H1 (cell line): ENCODE measurements around the gene ORC5. TPM values are rescaled to one million over a fixed set of nuclear protein-coding genes. Genes with fewer than 3 reads are reported as not detected.

ENCODE experiments used
- CTCF ChIA-PET: fragments of 300-600 bp; sonication (Branson Sonifier 250); formaldehyde crosslinking; loops from one replicate; lab custom pipeline; 2021; ENCODE audit not compliant: partially characterized antibody; lab: Charles Lee
- POLR2A ChIA-PET: fragments of 300-600 bp; sonication (Branson Sonifier 250); formaldehyde crosslinking; loops from one replicate; lab custom pipeline; 2021; ENCODE audit warnings: inconsistent platforms; ENCODE audit not compliant: partially characterized antibody; lab: Charles Lee
- DNase-seq, 2 experiments: peaks; one replicate each; pipeline versions ENCODE4 v3.0.0 to v3.0.0-alpha.2; 2010 to 2022; ENCODE audit warnings: low spot score in 2 of 2, low read depth in 1 of 2, mixed read lengths in 1 of 2
- FAIRE-seq: peaks from 2 replicates; lab custom pipeline; 2011; peaks lifted over from hg19 to GRCh38; lab: Jason Lieb, UNC
- H2AFZ ChIP-seq: 2 replicates; pipeline ENCODE4 v1.8.1; 2012; ENCODE audit warnings: low read length, inconsistent platforms
- H2AK5ac ChIP-seq: 2 replicates; pipeline ENCODE4 v1.6.1; 2013; ENCODE audit warnings: low read depth, low read length
- H2BK120ac ChIP-seq: replicated peaks from 2 replicates; pipeline ENCODE3; 2013; ENCODE audit warnings: low read depth, low read length, inconsistent platforms
- H2BK12ac ChIP-seq: 2 replicates; pipeline ENCODE4 v1.6.1; 2013; ENCODE audit warnings: low read depth, low read length
- H2BK15ac ChIP-seq: 2 replicates; pipeline ENCODE4 v1.6.1; 2013; ENCODE audit warnings: low read length
- H2BK20ac ChIP-seq: 2 replicates; pipeline ENCODE4 v1.6.1; 2013; ENCODE audit warnings: low read length
- H2BK5ac ChIP-seq: 2 replicates; pipeline ENCODE4 v1.6.1; 2013; ENCODE audit warnings: low read depth, low read length
- H3K14ac ChIP-seq: 2 replicates; pipeline ENCODE4 v1.6.1; 2013; ENCODE audit warnings: inconsistent platforms; ENCODE audit not compliant: insufficient read length
- H3K18ac ChIP-seq: 2 replicates; pipeline ENCODE4 v1.6.1; 2013; ENCODE audit warnings: low read length; ENCODE audit errors: extremely low read depth
- H3K23ac ChIP-seq: 2 replicates; pipeline ENCODE4 v1.6.1; 2013; ENCODE audit warnings: inconsistent platforms; ENCODE audit not compliant: insufficient read length
- H3K23me2 ChIP-seq: 2 replicates; pipeline ENCODE4 v1.6.1; 2013; ENCODE audit warnings: low read depth, low read length
- H3K27ac ChIP-seq: 2 replicates; pipeline ENCODE4 v1.6.1; 2011; ENCODE audit warnings: low read depth, low read length, inconsistent platforms
- H3K27me3 ChIP-seq, 4 experiments: replicated peaks in 1 of 4; 1 replicate in 1 of 4; 2 replicates in 3 of 4; pipeline versions ENCODE4 v1.6.1 to v1.8.1; 2011 to 2013; ENCODE audit warnings: low read length in 3 of 4, mild to moderate bottlenecking in 3 of 4, inconsistent platforms in 2 of 4, mixed read lengths in 2 of 4, moderate library complexity in 1 of 4; ENCODE audit not compliant: control insufficient read depth in 3 of 4, insufficient read depth in 3 of 4; ENCODE audit errors: extremely low read depth in 1 of 4
- H3K36me3 ChIP-seq, 4 experiments: 2 replicates each; pipeline versions ENCODE4 v1.6.1 to v1.8.1; 2011 to 2013; ENCODE audit warnings: mild to moderate bottlenecking in 4 of 4, low read length in 3 of 4, moderate library complexity in 2 of 4, control low read depth in 1 of 4, inconsistent platforms in 1 of 4; ENCODE audit not compliant: insufficient read depth in 4 of 4, control insufficient read depth in 2 of 4
- H3K4ac ChIP-seq: replicated peaks from 2 replicates; pipeline ENCODE3; 2013; ENCODE audit warnings: low read length, low read depth, mixed read lengths, inconsistent platforms; ENCODE audit not compliant: insufficient read length
- H3K4me1 ChIP-seq, 4 experiments: replicated peaks in 1 of 4; 1 replicate in 1 of 4; 2 replicates in 3 of 4; pipeline versions ENCODE4 v1.6.1 to v1.8.1; 2011 to 2013; ENCODE audit warnings: low read length in 3 of 4, inconsistent platforms in 2 of 4, mixed read lengths in 1 of 4; ENCODE audit not compliant: insufficient read depth in 4 of 4, control insufficient read depth in 3 of 4
- H3K4me2 ChIP-seq, 2 experiments: 2 replicates each; pipeline versions ENCODE4 v1.6.1 to v1.8.1; 2011 to 2013; ENCODE audit warnings: low read depth in 2 of 2, low read length in 2 of 2, control low read depth in 1 of 2, inconsistent platforms in 1 of 2, mild to moderate bottlenecking in 1 of 2; ENCODE audit not compliant: insufficient read depth in 1 of 2
- H3K4me3 ChIP-seq, 4 experiments: fragments of 200-600, 300-600 bp in 1 of 4; sonication (generic), shearing (Covaris generic), sonication (Bioruptor Twin) in 1 of 4; 2 replicates each; pipeline versions ENCODE4 v1.5.1 to v1.8.1; 2011 to 2016; ENCODE audit warnings: low read length in 4 of 4, low read depth in 3 of 4, control low read depth in 2 of 4, inconsistent platforms in 2 of 4, mild to moderate bottlenecking in 2 of 4, mixed read lengths in 1 of 4, moderate library complexity in 1 of 4; ENCODE audit not compliant: insufficient read depth in 2 of 4; ENCODE audit errors: extremely low read depth in 1 of 4
- H3K56ac ChIP-seq: replicated peaks from 2 replicates; pipeline ENCODE3; 2013; ENCODE audit warnings: low read depth, mild to moderate bottlenecking, mixed read lengths, low read length, inconsistent platforms; ENCODE audit not compliant: insufficient read length
- H3K79me1 ChIP-seq: 2 replicates; pipeline ENCODE4 v1.6.1; 2013; ENCODE audit warnings: low read depth, low read length, control low read depth
- H3K79me2 ChIP-seq, 2 experiments: 2 replicates each; pipeline versions ENCODE4 v1.6.1 to v1.8.1; 2012 to 2013; ENCODE audit warnings: low read length in 2 of 2, mild to moderate bottlenecking in 2 of 2, inconsistent platforms in 1 of 2; ENCODE audit not compliant: insufficient read depth in 2 of 2, control insufficient read depth in 1 of 2
- H3K9ac ChIP-seq, 4 experiments: replicated peaks in 1 of 4; 1 replicate in 1 of 4; 2 replicates in 3 of 4; pipeline versions ENCODE4 v1.6.1 to v1.8.1; 2011 to 2013; ENCODE audit warnings: low read depth in 3 of 4, low read length in 3 of 4, control low read depth in 2 of 4, mild to moderate bottlenecking in 2 of 4, moderate library complexity in 2 of 4, inconsistent platforms in 1 of 4; ENCODE audit errors: extremely low read depth in 1 of 4
- H3K9me3 ChIP-seq, 2 experiments: 2 replicates each; pipeline versions ENCODE4 v1.6.1 to v1.8.1; 2012 to 2013; ENCODE audit warnings: mild to moderate bottlenecking in 2 of 2, moderate library complexity in 2 of 2, control low read depth in 1 of 2, inconsistent platforms in 1 of 2, low read depth in 1 of 2, low read length in 1 of 2, mixed read lengths in 1 of 2; ENCODE audit not compliant: insufficient read depth in 2 of 2
- H4K20me1 ChIP-seq, 2 experiments: replicated peaks in 1 of 2; 2 replicates each; pipeline versions ENCODE3 to v1.8.1; 2011 to 2013; ENCODE audit warnings: inconsistent platforms in 2 of 2, low read length in 2 of 2, mild to moderate bottlenecking in 1 of 2; ENCODE audit not compliant: insufficient read depth in 2 of 2, control insufficient read depth in 1 of 2
- H4K5ac ChIP-seq: 2 replicates; pipeline ENCODE4 v1.6.1; 2013; ENCODE audit warnings: low read length, low read depth, mixed read lengths, inconsistent platforms; ENCODE audit not compliant: insufficient read length
- H4K8ac ChIP-seq: 2 replicates; pipeline ENCODE4 v1.8.0; 2013; ENCODE audit warnings: mild to moderate bottlenecking, moderate library complexity, low read length, inconsistent platforms; ENCODE audit not compliant: insufficient read depth; ENCODE audit errors: extremely low read depth
- H4K91ac ChIP-seq: replicated peaks from 2 replicates; pipeline ENCODE3; 2013; ENCODE audit warnings: low read length, mixed read lengths, inconsistent platforms; ENCODE audit not compliant: insufficient read length
- BRCA1 ChIP-seq: IDR thresholded peaks from 2 replicates; pipeline ENCODE4 v1.6.1; 2012; ENCODE audit warnings: low read depth, low read length, improper control_type of control experiment
- CHD1 ChIP-seq: IDR thresholded peaks from 2 replicates; pipeline ENCODE4 v1.6.1; 2012; ENCODE audit warnings: low read depth, low read length, improper control_type of control experiment
- CREB1 ChIP-seq: IDR thresholded peaks from 2 replicates; pipeline ENCODE4 v1.6.1; 2012; ENCODE audit warnings: inconsistent platforms
- EGR1 ChIP-seq: IDR thresholded peaks from 2 replicates; pipeline ENCODE4 v1.6.1; 2011; ENCODE audit warnings: low read depth, low read length, borderline replicate concordance
- KDM5A ChIP-seq: fragments of 200-600 bp; IDR thresholded peaks from 2 replicates; pipeline ENCODE4 v1.7.1; 2012; ENCODE audit warnings: mild to moderate bottlenecking, low read length, inconsistent platforms, mixed read lengths
- SP4 ChIP-seq: IDR thresholded peaks from 2 replicates; pipeline ENCODE4 v1.6.1; 2012; ENCODE audit warnings: low read length, inconsistent platforms
- TAF1 ChIP-seq: IDR thresholded peaks from 2 replicates; pipeline ENCODE4 v1.6.1; 2011; ENCODE audit warnings: mild to moderate bottlenecking, low read depth, low read length
- TEAD4 ChIP-seq: IDR thresholded peaks from 2 replicates; pipeline ENCODE4 v1.6.1; 2012; ENCODE audit warnings: low read depth, low read length, inconsistent platforms, mixed read lengths
- YY1 ChIP-seq: IDR thresholded peaks from 2 replicates; pipeline ENCODE4 v1.6.1; 2011; ENCODE audit warnings: low read depth, mild to moderate bottlenecking, low read length
- WGBS, 2 experiments: shearing (Covaris generic) in 1 of 2; methylation state at CpG; one replicate each; pipeline versions ENCODE4 v1.1.6 to v1.1.7; 2013 to 2015; ENCODE audit warnings: low lambda C conversion rate in 2 of 2, mixed read lengths in 2 of 2, inconsistent platforms in 1 of 2, low coverage in 1 of 2, missing lambda C conversion rate in 1 of 2; ENCODE audit not compliant: insufficient replicate concordance in 2 of 2, insufficient coverage in 1 of 2, insufficient read length in 1 of 2; ENCODE audit errors: extremely low coverage in 1 of 2, missing lambda C conversion rate in 1 of 2; 5-methylcytosine and 5-hydroxymethylcytosine counted together
- polyA plus RNA-seq, 7 experiments: library from polyadenylated mRNA; depleted of rRNA in 3 of 7; stranded (reverse) in 5 of 7; unstranded in 2 of 7; fragments of >200 nt in 5 of 7; fragments of 200-250 nt in 2 of 7; gene quantifications; 1 replicate in 5 of 7; 2 replicates in 1 of 7; 4 replicates in 1 of 7; pipeline versions ENCODE4 v1.2.1 to v1.2.3, GENCODE V29; 2011 to 2013; ENCODE audit warnings: missing spikeins in 2 of 7, mixed read lengths in 2 of 7
- total RNA-seq: library from RNA; stranded (reverse); fragmentation: NEBNext Ultra II Directional; extraction: Animal tissue kit (Norgen Biotek cat#: 25700); gene quantifications from 2 replicates; pipeline ENCODE4 v1.2.1, GENCODE V29; 2021
- TF ChIP-seq, protein P1 (sequence below): IDR thresholded peaks from 2 replicates; pipeline ENCODE4 v1.6.1; 2012; ENCODE audit warnings: inconsistent platforms

ORC5 gene
- total and polyA plus RNA-seq, 2 of the 8 experiments (the other 6 are each of a cell fraction or from before 2014, with no cell fraction given), result 7.7 to 19.9 TPM

DNA sequence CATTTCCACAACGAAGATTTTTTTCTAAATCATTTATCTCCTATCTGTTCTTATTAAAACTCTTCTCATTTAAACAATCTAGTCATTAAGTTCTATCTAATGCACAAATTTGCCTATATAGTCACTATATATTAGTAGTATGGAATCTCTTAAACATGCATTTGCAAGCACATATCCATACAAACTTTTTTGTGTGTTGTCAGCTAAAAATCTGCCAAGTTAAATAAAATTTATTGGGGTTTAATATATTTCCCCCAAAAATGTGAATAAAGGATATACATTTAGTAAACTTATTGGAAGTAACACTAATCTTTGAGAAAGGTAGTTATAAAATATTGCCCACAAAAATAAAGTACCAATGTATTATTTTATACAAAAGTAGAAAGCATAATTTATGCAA, 55.3 kb downstream of the ORC5 start:
- DNase-seq, result no peak
- POLR2A ChIA-PET, result no interaction called here
- Histone ChIP-seq H3K4ac (no peak overlapping the region), H3K9me3 (no peaks in the 10 kb centered on the region), H4K8ac (no peak overlapping the region), H4K20me1 (no peaks in the 10 kb centered on the region), H2BK120ac (no peak overlapping the region), H3K79me2 (no peaks in the 10 kb centered on the region), H4K5ac (no peak overlapping the region), H3K36me3 (peaks cover 0 to 4% (median 0%) of the 10 kb centered on the region in 4 experiments; a peak in 1 of 8 replicates), H2AK5ac (no peak overlapping the region), H3K79me1 (no peaks in the 10 kb centered on the region), H3K56ac (no peak overlapping the region), H2BK5ac (no peak overlapping the region), H4K91ac (no peak overlapping the region), H2BK20ac (no peak overlapping the region), H2BK12ac (no peak overlapping the region), H3K27ac (no peak overlapping the region), H3K18ac (no peak overlapping the region)
- 86 to 100% methylated on average over 1 of the region's 1 CpG for WGBS, 2 experiments
- TF ChIP-seq YY1 (no peak), CREB1 (no peak), TAF1 (no peak), CHD1 (no peak), SP4 (no peak), TEAD4 (no peak), EGR1 (no peak), BRCA1 (no peak), KDM5A (no peak)
- TF ChIP-seq, protein P1, sequence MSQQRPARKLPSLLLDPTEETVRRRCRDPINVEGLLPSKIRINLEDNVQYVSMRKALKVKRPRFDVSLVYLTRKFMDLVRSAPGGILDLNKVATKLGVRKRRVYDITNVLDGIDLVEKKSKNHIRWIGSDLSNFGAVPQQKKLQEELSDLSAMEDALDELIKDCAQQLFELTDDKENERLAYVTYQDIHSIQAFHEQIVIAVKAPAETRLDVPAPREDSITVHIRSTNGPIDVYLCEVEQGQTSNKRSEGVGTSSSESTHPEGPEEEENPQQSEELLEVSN, result no peak
- TF ChIP-seq, all 59 proteins: peak for 0
- Histone ChIP-seq H3K4me2 (no peak overlapping the region), H3K27me3 (no peaks in the 10 kb centered on the region), H3K4me3 (no peak overlapping the region), H2AFZ (no peak overlapping the region), H3K23me2 (no peaks in the 10 kb centered on the region), H3K4me1 (no peaks in the 10 kb centered on the region), H3K14ac (no peak overlapping the region), H3K9ac (no peak overlapping the region), H3K23ac (no peak overlapping the region), H2BK15ac (no peak overlapping the region)
- no peak for FAIRE-seq
- CTCF ChIA-PET, result no interaction called here
